HG03442 (cell line): ENCODE measurements around the gene SYNGR1.
"Not testable (repeated sequence)": the region's sequence is repeated elsewhere in the genome, so short reads cannot be mapped to it uniquely, and the experiment has no call there.

ENCODE experiments used
- ATAC-seq: cut with Tn5 transposase; IDR thresholded peaks from one replicate; pipeline ENCODE4 v1.9.1; 2021; ENCODE audit warnings: mild to moderate bottlenecking, moderate library complexity; ENCODE audit not compliant: unreplicated experiment

SYNGR1 gene

DNA sequence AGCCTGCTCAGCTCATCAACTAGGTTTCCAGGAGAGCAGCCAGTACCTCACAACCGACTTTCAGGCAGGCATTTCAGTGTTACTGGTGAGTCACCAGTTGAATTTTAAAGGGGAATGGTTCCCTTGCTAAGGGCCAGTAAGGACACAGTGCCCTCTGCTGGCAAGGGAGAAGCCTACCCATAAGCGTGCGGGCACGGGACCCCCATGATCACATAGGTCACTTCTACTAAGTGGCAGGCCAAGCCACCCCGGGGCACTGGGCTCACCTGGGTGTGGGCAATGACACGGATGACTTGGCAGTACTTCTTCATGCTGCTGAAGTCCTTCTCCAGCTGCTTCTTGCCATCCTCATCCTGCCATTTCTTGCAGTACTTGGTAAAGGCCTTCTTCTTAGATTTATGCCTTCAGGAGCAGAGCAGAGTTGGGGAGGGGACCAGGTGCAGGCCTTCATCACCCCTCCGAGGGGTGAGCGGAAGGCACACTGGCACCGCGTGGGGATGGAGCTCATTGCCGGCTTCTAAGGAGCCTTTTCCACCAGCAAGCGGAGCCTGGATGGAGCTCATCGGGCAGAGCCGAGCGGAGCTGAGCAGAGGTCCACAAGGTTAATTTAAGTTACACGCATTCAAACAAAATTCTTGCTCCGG lies 33.2 kb upstream of the SYNGR1 start:
- ATAC-seq = no peak

DNA sequence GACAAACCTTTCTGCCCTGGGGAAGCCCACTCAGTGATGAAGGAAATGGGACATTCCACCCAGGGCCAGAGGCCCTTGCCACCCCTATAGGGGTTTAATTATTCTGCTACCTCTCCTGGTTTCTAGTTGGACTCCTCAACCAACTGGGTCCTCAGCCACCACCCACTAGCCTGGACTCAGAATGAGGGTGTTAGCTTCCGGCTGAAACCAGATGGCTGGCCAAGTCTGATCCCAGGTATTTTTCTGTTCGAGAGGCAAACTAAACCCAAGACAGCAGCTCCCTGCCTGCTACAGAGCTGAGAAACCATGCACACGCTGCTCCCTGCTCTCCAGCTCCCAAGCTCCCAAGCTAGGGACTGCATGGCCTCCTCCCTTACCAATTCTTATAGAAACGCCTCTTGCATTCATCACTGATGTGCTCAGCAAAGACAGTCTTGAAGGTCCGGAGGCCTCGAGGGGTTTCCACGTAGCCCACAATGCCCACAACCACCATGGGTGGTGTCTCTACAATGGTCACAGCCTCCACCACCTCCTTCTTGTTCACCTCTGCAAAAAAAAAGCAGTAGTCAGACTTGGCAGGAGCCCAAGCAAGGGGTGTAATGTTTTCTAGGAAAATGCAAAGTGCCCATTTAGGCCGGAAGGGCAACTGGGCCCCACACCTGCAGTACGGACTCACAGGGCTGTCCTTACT lies 32.6 kb upstream of the SYNGR1 start:
- no peak for ATAC-seq

DNA sequence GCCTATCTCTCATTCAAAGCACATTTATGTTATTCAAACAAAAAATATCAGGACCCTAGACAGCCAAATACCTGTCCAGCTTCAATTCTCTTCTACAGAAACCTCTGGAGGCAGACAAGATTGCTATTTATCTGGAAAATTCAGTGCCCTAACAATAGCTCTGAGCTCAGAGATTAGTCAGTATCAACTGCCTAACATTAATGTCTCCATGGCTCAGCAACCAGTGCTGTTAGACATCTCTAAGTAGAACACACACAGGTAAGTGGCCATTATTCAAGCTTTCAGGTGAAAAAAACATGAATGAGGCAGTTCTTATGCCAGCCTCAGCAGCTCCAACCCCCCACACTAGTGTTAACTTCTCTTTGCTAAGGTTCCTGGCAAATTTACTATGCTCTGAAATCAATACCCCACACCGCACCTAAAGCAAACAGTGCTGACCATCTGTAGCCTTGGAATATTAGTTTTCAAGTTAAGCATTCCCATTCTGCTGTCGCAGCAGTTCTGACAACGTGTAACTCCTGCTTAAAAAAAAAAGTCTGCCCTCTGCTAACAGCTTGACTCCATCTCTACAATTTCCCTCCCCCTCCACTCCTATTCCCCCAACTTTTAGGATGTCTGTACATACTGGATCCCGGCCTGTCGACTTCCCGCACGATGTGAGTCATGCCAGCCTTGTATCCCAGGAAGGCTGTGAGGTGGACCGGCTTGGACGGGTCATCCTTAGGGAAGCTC lies 31.9 kb upstream of the SYNGR1 start:
- ATAC-seq = no peak

DNA sequence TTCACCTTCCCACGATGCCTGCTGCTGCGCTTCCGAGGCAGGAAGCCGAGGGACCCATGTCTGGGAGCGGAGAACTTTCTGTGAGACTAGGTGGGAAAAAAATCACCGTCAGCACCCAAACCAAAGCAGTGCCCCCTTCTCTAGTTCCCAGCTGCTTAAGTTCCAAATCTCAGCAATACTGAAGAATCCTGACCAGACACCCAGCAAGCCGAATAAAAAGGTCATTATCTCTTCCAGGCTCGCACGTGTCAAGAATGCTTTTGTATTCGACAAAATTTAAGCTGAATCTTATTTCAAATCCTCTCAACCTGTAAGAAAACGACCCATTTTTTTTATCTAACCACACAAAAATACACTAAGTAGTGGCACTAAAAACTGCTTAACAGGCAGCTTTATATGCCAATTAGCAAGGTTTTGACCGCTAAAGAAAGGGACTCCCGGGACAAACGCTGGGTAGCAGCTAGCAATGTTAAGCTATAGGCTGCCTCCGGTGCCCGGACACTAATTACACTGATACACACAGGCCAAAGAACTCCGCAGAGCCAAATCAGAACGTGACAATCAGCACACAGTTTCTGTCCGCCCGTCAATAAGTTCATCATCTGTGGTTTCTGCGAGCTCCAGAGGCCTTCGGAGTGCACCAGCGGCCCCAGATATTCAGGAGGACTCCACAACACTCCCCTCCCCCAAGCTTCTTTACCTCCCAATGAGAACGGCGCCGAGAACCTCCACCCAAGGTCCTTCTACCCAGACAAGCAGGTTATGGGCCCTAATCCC lies 31.1 kb upstream of the SYNGR1 start:
- ATAC-seq = peak; percentile 2

DNA sequence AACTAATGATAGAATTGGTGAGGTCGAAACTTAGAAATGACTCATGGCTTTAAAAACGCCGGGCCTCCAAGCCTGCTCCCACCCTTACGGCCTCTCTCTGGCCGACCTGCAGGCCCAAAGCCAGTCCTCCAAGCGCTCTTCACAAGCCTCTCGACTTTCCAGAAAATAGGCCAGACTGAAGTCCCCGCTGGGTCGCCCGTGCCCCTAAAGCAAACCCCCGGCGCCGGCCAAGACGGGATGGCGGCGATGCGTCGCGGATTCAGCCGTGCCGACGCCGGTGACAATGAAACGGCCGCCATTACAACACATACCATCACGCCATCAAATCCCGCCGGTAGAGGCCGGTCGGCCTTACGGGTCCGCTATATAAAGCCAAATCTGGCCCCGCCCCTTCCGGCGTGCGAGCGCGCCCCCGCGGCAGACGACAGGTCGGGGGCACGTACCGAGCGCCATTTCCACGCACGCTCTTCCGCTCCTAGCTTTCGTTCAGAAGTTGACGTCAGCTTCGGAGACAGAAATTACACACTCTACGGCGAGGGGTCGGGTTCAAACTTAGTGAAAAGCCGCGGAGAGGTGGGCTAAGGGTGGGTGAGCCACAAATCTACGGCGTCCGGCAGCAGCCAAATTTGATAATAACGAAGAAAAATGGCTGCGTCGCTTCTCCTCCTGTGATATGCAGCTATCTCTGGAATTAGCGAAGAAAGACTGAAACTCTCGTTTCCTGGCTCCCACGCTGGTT lies 30.3 kb upstream of the SYNGR1 start, which contains the start of gene RPL3:
Gene RPL3, minus strand, starts transcription at position 340 of the 739 bp plus-strand sequence. Its CDS starts 26 bp downstream, at position 314.
- peak; percentile 75 for ATAC-seq

DNA sequence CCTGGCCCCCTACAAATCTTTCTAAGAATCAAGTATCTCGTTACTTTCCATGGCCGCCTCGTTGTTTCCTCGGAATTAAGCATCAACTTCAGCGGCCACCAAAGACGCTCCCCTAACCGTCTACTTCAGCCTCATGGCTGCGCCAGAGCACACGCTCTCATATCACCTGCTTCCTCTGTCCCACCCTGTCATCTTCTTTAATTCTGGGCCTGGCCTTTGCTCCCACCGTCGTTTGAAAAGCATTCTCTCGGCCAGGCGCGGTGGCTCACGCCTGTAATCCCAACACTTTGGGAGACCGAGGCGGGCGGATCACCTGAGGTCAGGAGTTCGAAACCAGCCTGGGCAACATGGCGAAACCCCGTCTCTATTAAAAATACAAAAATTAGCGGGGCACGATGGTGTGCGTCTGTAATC lies 29.2 kb upstream of the SYNGR1 start:
- ATAC-seq = not testable (repeated sequence)

DNA sequence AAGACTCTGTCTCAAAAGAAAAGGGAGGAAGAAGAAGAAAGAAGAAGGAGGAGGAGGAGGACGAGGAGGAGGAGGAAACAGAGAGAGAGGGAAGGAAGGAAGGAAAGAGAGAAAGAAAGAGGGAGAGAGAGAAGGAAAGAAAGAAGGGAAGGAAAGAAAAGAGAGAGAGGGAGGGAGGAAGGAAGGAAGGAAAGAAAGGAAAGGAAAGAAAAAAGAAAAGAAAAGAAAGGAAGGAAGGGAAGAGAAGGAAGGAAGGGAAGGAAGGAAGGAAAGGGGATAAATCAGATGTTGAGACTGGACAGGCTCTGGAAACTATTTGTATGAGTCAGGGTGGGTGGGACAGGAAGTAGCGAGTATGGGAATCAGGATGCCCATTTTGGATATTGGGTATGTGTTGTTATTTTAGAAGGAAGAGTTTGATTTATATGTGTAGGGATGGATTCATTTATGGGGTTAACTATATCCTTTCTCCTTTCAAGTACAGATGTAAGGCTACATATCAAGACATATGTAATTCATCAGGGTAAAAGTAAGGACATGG lies 24.3 kb upstream of the SYNGR1 start:
- ATAC-seq = no peak

DNA sequence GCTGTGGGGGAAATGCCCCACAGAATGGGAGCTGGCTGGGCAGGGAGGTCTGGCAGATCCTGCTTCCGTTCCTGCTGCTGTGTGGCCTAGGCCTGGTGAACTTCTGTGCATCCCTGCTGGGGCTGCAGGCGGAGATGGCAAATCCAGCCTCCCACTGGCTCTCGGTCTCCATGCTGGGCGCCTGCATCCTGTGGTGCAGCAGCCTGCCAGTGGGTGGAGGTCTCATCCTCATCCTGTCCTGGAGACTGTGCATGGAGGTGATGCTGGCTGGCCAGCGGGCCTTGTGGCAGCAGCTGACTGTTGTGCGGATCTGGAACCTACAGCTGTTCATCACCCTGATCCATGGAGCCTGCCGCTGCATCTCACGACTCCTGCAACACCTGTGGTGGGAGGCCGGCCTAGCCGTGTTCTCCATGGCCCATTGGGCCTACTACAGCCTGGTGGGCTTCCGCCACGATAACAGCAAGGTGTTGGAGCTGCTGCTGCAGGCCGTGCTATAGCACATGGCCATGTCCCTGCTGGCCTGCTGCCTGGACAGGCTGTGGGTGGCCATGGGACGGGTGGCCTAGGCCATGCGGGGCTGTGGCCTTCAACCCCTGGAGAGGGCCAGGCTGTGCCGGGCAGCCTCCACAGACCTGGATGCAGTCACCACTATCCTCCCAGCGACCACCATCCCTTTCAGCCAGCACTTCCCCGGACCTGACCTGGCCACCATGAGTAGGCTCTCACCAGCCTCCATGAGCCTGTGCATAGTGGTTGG lies 21.6 kb upstream of the SYNGR1 start:
- no peak for ATAC-seq

DNA sequence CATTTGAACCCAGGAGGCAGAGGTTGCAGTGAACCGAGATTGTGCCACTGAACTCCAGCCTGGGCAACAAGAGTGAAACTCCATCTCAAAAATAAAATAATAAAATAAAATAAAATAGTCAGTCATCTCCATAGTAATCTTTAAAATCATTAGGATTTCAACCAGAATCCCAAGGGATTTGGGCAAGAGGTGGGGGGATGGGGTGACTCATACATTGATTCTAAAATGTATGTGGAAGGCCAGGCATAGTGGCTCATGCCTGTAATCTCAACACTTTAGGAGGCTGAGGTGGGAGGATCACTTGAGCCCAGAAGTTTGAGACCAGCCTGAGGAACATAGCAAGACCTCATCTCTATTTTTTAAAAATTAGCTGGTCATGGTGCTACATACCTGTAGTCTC lies 19.2 kb upstream of the SYNGR1 start:
- ATAC-seq = not testable (repeated sequence)

DNA sequence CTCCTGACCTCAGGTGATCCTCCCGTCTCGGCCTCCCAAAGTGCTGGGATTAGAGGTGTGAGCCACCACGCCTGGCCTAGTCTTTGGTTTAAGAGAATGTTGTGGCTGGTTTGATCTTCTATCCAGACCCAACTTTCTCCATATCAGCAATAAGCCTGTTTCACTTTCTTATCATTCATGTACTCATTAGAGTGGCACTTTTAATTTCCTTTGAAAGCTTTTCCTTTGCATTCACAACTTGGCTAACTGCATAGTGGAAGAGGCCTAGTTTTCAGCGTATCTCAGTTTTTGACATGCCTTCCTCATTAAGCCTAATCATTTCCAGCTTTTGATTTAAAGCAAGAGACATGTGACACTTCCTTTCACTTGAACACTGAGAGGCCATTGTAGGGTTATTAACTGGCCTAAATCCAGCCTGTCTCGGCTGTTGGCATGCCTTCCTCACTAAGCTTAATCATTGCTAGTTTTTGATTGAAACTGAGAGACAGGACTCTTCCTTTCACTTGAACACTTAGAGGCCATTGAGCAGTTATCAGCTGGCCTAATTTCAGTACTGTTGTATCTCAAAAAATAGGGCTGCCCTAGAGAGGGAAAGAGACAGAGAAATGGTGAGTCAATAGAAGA lies 17.2 kb upstream of the SYNGR1 start:
- ATAC-seq = no peak

DNA sequence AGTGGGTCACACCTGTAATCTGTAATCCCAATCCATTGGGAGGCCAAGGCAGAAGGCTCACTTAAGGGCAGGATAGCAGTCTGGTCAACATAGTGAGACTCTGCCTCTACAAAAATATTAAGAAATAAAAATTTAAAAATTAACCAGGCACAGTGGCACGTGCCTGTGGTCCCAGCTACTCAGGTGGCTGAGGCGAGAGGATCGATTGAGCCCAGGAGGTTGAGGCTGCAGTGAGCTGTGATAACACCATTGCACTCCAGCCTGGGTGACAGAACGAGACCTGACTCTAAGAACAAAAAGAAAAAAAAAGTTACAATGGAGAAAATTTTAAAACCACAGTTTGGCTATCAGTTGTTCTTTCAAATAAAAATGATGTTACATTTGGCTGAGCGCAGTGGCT lies 13.4 kb upstream of the SYNGR1 start:
- no peak for ATAC-seq

DNA sequence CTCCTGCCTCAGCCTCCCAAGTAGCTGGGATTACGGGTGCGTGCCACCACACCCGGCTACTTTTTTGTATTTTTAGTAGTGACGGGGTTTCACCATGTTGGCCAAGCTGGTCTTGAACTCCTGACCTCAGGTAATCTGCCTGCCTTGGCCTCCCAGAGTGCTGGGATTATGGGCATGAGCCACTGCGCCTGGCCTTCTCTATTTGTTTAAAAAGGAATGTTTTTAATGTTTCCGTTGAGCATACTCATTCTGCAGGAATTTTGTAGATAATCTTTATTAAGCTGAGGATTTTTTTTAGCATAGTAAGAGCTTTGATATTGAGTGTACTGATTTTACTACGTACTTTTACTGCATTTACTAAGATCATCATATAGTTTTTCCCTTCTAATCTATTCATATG lies 10.0 kb upstream of the SYNGR1 start:
- not testable (repeated sequence) for ATAC-seq

DNA sequence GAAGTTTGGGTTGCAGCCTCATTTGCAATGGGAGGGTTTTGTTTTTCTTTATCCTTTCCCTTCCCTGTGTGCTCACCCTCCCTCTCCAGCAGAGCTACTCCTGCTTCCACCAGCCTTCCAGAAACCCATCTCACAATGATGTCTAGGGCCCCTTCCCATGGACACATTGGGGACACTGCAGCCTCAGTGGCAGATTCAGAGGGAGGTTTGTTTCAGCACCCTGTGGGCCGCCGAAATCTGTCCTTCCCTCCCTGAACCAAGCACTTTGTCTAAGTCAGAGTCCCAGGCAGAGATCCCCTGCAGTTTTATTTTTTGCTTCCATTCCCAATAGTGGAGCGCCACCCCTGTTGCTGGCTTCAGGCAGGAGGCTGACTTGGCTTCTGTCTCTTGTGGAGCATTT lies 8.6 kb upstream of the SYNGR1 start:
- no peak for ATAC-seq

DNA sequence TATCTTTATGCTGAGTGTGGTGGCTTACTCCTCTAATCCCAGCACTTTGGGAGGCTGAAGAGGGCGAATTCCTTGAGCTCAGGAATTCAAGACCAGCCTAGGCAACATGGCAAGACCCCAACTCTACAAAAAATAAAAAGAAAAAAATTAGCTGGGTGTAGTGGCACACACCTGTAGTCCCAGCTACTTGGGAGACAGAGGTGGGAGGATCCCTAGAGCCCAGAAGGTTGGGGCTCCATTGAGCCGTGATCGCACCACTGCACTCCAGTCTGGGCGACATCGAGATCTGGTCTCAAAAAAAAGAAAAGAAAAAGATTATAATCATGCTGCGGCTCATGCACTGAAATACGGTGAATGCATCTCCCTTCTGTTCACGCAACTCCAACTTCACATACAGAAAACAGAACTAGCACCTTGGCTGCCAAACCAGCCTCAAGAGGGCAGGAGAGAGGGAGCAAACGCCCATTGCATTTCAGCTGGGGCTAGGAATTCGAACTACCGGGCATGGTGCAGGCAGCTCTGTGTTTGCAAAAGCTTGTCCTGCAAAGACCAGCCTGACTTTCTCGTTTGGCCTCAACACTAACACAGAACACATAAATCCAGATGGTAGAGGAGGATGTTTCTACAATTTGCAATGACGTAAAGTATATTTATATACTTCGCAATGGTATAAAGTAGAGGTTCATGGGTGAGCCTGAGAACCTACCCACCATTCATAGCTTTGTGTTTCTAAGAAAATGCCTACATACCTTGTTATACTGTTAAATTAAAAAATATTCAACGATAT lies 6.3 kb upstream of the SYNGR1 start:
- no peak for ATAC-seq

DNA sequence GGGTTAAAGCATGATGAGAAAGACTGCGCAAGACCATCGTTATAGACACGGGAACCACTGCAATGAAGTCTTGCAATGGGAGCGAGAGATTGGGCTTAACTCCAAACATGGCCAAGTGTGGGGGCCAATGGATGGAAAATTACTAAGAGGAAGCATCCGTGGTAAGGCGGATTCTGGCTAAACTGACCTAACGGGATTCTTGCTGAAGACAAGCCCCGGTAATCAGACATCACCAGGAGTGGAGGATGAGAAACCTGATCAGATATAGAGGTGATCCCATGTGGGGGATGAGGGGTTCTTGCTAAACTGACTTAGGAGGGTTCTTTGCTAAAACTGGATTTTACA lies 5.8 kb upstream of the SYNGR1 start:
- ATAC-seq = no peak

DNA sequence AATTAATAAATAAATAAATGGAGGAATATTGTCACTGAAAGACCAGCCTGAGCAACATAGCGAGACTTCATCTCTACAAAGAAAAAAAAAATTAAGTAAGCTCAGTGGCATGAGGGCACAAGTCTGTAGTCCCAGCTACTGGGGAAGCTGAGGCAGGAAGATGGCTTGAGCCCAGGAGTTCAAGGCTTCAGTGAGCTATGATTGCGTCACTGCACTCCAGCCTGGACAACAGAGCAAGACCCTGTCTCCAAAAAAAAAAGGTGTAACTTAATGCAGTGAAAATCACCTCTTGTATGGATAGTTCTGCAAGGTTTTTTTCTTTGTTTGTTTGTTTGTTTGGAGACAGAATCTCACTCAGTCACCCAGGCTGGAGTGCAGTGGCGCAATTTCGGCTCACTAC lies 4.6 kb upstream of the SYNGR1 start:
- ATAC-seq = no peak

DNA sequence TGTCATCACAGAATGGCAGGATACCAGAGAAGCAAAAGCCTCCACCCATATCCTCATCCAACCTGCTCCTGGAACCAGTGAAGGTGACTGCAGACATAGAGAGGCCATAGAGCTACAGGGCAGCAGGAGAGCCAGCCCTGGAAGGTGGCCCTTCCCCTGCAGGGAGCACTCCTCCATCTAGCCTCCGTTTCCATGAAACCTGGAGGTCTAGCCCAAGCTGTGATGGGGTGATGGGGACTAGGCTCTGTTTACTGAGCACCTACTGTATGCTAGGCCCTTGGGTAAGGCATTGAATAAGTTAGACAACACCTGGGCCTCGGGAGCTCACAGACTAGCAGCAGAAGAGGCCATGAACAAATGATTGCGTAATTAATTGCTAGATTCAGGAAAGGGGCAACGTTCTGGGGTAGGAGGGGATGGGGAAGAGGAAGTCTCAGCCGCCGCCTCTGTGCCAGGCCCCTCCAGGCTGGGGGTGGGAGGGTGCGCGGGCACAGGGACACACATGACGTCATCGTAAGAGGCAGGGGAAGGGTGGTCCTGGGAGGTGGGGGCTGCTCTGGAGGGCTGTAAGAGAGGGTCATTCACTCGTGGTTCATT lies 784 bp upstream of the SYNGR1 start:
- no peak for ATAC-seq

DNA sequence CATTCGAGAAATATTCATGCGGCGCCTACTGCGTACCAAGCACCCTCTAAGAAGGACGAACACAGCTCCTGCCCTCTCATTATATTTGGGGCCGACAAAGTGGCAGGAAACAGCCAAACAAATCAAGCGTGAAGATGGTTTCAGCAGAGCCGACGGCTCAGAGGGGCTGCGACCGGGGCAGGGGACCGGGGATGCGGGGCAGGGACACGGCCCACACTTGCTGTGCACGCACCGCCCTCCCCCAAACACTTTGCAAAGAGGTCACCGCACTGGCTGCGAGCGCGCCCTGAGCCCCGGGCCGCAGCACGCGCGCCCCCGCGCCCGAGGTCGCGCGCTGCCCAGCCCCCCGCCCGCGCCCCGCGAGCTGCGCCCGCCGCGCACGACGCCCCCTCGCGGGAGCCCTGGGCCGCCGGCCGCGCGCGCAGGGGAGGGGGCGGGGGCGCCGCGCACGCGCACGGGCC lies 255 bp upstream of the SYNGR1 start:
- ATAC-seq = no peak
